ENCODE results near the gene CTPS2. TPM values are rescaled to one million over a fixed set of nuclear protein-coding genes. Genes with fewer than 3 reads are reported as not detected.

Gene CTPS2
- total and polyA plus RNA-seq, 2 experiments from 2014 or later = 10.4 to 35.5 TPM

GRCh38 chrX:16640823-16641222 lies 71.6 kb downstream of the CTPS2 start:
- H2AFZ ChIP-seq = no peak overlapping the region
- Mint-ChIP-seq H3K36me3 (ENCODE audit: low read depth) (peaks cover 53% of the 10 kb centered on the region), H3K9me3 (no peaks in the 10 kb centered on the region), H3K27me3 (ENCODE audit: insufficient read depth, low read depth, poor library complexity) (peaks cover 1% of the 10 kb centered on the region), H3K4me3 (no peak overlapping the region), H3K27ac (no peak overlapping the region), H3K4me1 (peaks cover 20% of the 10 kb centered on the region)
- TF ChIP-seq EZH2phosphoT487 (IDR thresholded peaks at IDR 0.05; ENCODE audit: unreplicated experiment) (no peak), EZH2 (IDR thresholded peaks at IDR 0.05; ENCODE audit: low read depth, unreplicated experiment) (no peak), STAT1 (IDR thresholded peaks at IDR 0.05; ENCODE audit: unreplicated experiment) (no peak), REST (IDR thresholded peaks at IDR 0.05; ENCODE audit: unreplicated experiment) (no peak), CTCF (conservative IDR thresholded peaks at IDR 0.05; ENCODE audit: low read depth in 2 of 2) (no peak), NANOG (IDR thresholded peaks at IDR 0.05; ENCODE audit: borderline replicate concordance) (no peak), ZNF331 (CRISPR knock-in tag; IDR thresholded peaks at IDR 0.05; ENCODE audit: low read depth) (no peak), ZNF114 (CRISPR knock-in tag; IDR thresholded peaks at IDR 0.05) (no peak), CREB1 (CRISPR knock-in tag; IDR thresholded peaks at IDR 0.05; ENCODE audit: low read depth) (no peak), ZNF462 (CRISPR knock-in tag; IDR thresholded peaks at IDR 0.05) (no peak), JUNB (IDR thresholded peaks at IDR 0.05; ENCODE audit: unreplicated experiment) (no peak), POLR2AphosphoS5 (IDR thresholded peaks at IDR 0.05; ENCODE audit: low read depth) (no peak), ETS1 (IDR thresholded peaks at IDR 0.05) (no peak)
- H3K27me3 ChIP-seq (ENCODE audit: insufficient read depth) = no peaks in the 10 kb centered on the region
- no peaks in the 10 kb centered on the region for H3K79me2 ChIP-seq (replicated peaks; ENCODE audit: insufficient read depth)
- no peaks in the 10 kb centered on the region for H3K9me2 ChIP-seq (ENCODE audit: insufficient read depth)
- no peak for DNase-seq (ENCODE audit: low spot score)
- no peaks in the 10 kb centered on the region for H3F3A ChIP-seq (replicated peaks; ENCODE audit: low read depth)
- no peak overlapping the region for H3K4me2 ChIP-seq
- no peak overlapping the region for H3K27ac ChIP-seq (ENCODE audit: low read depth)
- peaks cover 14% of the 10 kb centered on the region for H3K4me1 ChIP-seq (ENCODE audit: insufficient read depth)
- no peak for ATAC-seq
- H3K36me3 ChIP-seq (ENCODE audit: insufficient read depth) = no peaks in the 10 kb centered on the region
- H4K20me1 ChIP-seq (replicated peaks; ENCODE audit: insufficient read depth) = no peaks in the 10 kb centered on the region
- no peak overlapping the region for H3K4me3 ChIP-seq
